H1 (cell line): Measurements from ENCODE around the gene ZNF730. TPM values are rescaled to one million over a fixed set of nuclear protein-coding genes. Genes with fewer than 3 reads are reported as not detected.

Experiments used
- CTCF ChIA-PET: fragments of 300-600 bp; sonication (Branson Sonifier 250); formaldehyde crosslinking; loops from one replicate; lab custom pipeline; 2021; ENCODE audit not compliant: partially characterized antibody; lab: Charles Lee
- POLR2A ChIA-PET: fragments of 300-600 bp; sonication (Branson Sonifier 250); formaldehyde crosslinking; loops from one replicate; lab custom pipeline; 2021; ENCODE audit warnings: inconsistent platforms; ENCODE audit not compliant: partially characterized antibody; lab: Charles Lee
- DNase-seq, 2 experiments: peaks; one replicate each; pipeline versions ENCODE4 v3.0.0 to v3.0.0-alpha.2; 2010 to 2022; ENCODE audit warnings: low spot score in 2 of 2, low read depth in 1 of 2, mixed read lengths in 1 of 2
- FAIRE-seq: peaks from 2 replicates; lab custom pipeline; 2011; peaks lifted over from hg19 to GRCh38; lab: Jason Lieb, UNC
- H2AFZ ChIP-seq: 2 replicates; pipeline ENCODE4 v1.8.1; 2012; ENCODE audit warnings: low read length, inconsistent platforms
- H2AK5ac ChIP-seq: 2 replicates; pipeline ENCODE4 v1.6.1; 2013; ENCODE audit warnings: low read depth, low read length
- H2BK120ac ChIP-seq: replicated peaks from 2 replicates; pipeline ENCODE3; 2013; ENCODE audit warnings: low read depth, low read length, inconsistent platforms
- H2BK12ac ChIP-seq: 2 replicates; pipeline ENCODE4 v1.6.1; 2013; ENCODE audit warnings: low read depth, low read length
- H2BK15ac ChIP-seq: 2 replicates; pipeline ENCODE4 v1.6.1; 2013; ENCODE audit warnings: low read length
- H2BK20ac ChIP-seq: 2 replicates; pipeline ENCODE4 v1.6.1; 2013; ENCODE audit warnings: low read length
- H2BK5ac ChIP-seq: 2 replicates; pipeline ENCODE4 v1.6.1; 2013; ENCODE audit warnings: low read depth, low read length
- H3K14ac ChIP-seq: 2 replicates; pipeline ENCODE4 v1.6.1; 2013; ENCODE audit warnings: inconsistent platforms; ENCODE audit not compliant: insufficient read length
- H3K18ac ChIP-seq: 2 replicates; pipeline ENCODE4 v1.6.1; 2013; ENCODE audit warnings: low read length; ENCODE audit errors: extremely low read depth
- H3K23ac ChIP-seq: 2 replicates; pipeline ENCODE4 v1.6.1; 2013; ENCODE audit warnings: inconsistent platforms; ENCODE audit not compliant: insufficient read length
- H3K23me2 ChIP-seq: 2 replicates; pipeline ENCODE4 v1.6.1; 2013; ENCODE audit warnings: low read depth, low read length
- H3K27ac ChIP-seq: 2 replicates; pipeline ENCODE4 v1.6.1; 2011; ENCODE audit warnings: low read depth, low read length, inconsistent platforms
- H3K27me3 ChIP-seq, 4 experiments: replicated peaks in 1 of 4; 1 replicate in 1 of 4; 2 replicates in 3 of 4; pipeline versions ENCODE4 v1.6.1 to v1.8.1; 2011 to 2013; ENCODE audit warnings: low read length in 3 of 4, mild to moderate bottlenecking in 3 of 4, inconsistent platforms in 2 of 4, mixed read lengths in 2 of 4, moderate library complexity in 1 of 4; ENCODE audit not compliant: control insufficient read depth in 3 of 4, insufficient read depth in 3 of 4; ENCODE audit errors: extremely low read depth in 1 of 4
- H3K36me3 ChIP-seq, 4 experiments: 2 replicates each; pipeline versions ENCODE4 v1.6.1 to v1.8.1; 2011 to 2013; ENCODE audit warnings: mild to moderate bottlenecking in 4 of 4, low read length in 3 of 4, moderate library complexity in 2 of 4, control low read depth in 1 of 4, inconsistent platforms in 1 of 4; ENCODE audit not compliant: insufficient read depth in 4 of 4, control insufficient read depth in 2 of 4
- H3K4ac ChIP-seq: replicated peaks from 2 replicates; pipeline ENCODE3; 2013; ENCODE audit warnings: low read length, low read depth, mixed read lengths, inconsistent platforms; ENCODE audit not compliant: insufficient read length
- H3K4me1 ChIP-seq, 4 experiments: replicated peaks in 1 of 4; 1 replicate in 1 of 4; 2 replicates in 3 of 4; pipeline versions ENCODE4 v1.6.1 to v1.8.1; 2011 to 2013; ENCODE audit warnings: low read length in 3 of 4, inconsistent platforms in 2 of 4, mixed read lengths in 1 of 4; ENCODE audit not compliant: insufficient read depth in 4 of 4, control insufficient read depth in 3 of 4
- H3K4me2 ChIP-seq, 2 experiments: 2 replicates each; pipeline versions ENCODE4 v1.6.1 to v1.8.1; 2011 to 2013; ENCODE audit warnings: low read depth in 2 of 2, low read length in 2 of 2, control low read depth in 1 of 2, inconsistent platforms in 1 of 2, mild to moderate bottlenecking in 1 of 2; ENCODE audit not compliant: insufficient read depth in 1 of 2
- H3K4me3 ChIP-seq, 4 experiments: fragments of 200-600, 300-600 bp in 1 of 4; sonication (generic), shearing (Covaris generic), sonication (Bioruptor Twin) in 1 of 4; 2 replicates each; pipeline versions ENCODE4 v1.5.1 to v1.8.1; 2011 to 2016; ENCODE audit warnings: low read length in 4 of 4, low read depth in 3 of 4, control low read depth in 2 of 4, inconsistent platforms in 2 of 4, mild to moderate bottlenecking in 2 of 4, mixed read lengths in 1 of 4, moderate library complexity in 1 of 4; ENCODE audit not compliant: insufficient read depth in 2 of 4; ENCODE audit errors: extremely low read depth in 1 of 4
- H3K56ac ChIP-seq: replicated peaks from 2 replicates; pipeline ENCODE3; 2013; ENCODE audit warnings: low read depth, mild to moderate bottlenecking, mixed read lengths, low read length, inconsistent platforms; ENCODE audit not compliant: insufficient read length
- H3K79me1 ChIP-seq: 2 replicates; pipeline ENCODE4 v1.6.1; 2013; ENCODE audit warnings: low read depth, low read length, control low read depth
- H3K79me2 ChIP-seq, 2 experiments: 2 replicates each; pipeline versions ENCODE4 v1.6.1 to v1.8.1; 2012 to 2013; ENCODE audit warnings: low read length in 2 of 2, mild to moderate bottlenecking in 2 of 2, inconsistent platforms in 1 of 2; ENCODE audit not compliant: insufficient read depth in 2 of 2, control insufficient read depth in 1 of 2
- H3K9ac ChIP-seq, 4 experiments: replicated peaks in 1 of 4; 1 replicate in 1 of 4; 2 replicates in 3 of 4; pipeline versions ENCODE4 v1.6.1 to v1.8.1; 2011 to 2013; ENCODE audit warnings: low read depth in 3 of 4, low read length in 3 of 4, control low read depth in 2 of 4, mild to moderate bottlenecking in 2 of 4, moderate library complexity in 2 of 4, inconsistent platforms in 1 of 4; ENCODE audit errors: extremely low read depth in 1 of 4
- H3K9me3 ChIP-seq, 2 experiments: 2 replicates each; pipeline versions ENCODE4 v1.6.1 to v1.8.1; 2012 to 2013; ENCODE audit warnings: mild to moderate bottlenecking in 2 of 2, moderate library complexity in 2 of 2, control low read depth in 1 of 2, inconsistent platforms in 1 of 2, low read depth in 1 of 2, low read length in 1 of 2, mixed read lengths in 1 of 2; ENCODE audit not compliant: insufficient read depth in 2 of 2
- H4K20me1 ChIP-seq, 2 experiments: replicated peaks in 1 of 2; 2 replicates each; pipeline versions ENCODE3 to v1.8.1; 2011 to 2013; ENCODE audit warnings: inconsistent platforms in 2 of 2, low read length in 2 of 2, mild to moderate bottlenecking in 1 of 2; ENCODE audit not compliant: insufficient read depth in 2 of 2, control insufficient read depth in 1 of 2
- H4K5ac ChIP-seq: 2 replicates; pipeline ENCODE4 v1.6.1; 2013; ENCODE audit warnings: low read length, low read depth, mixed read lengths, inconsistent platforms; ENCODE audit not compliant: insufficient read length
- H4K8ac ChIP-seq: 2 replicates; pipeline ENCODE4 v1.8.0; 2013; ENCODE audit warnings: mild to moderate bottlenecking, moderate library complexity, low read length, inconsistent platforms; ENCODE audit not compliant: insufficient read depth; ENCODE audit errors: extremely low read depth
- H4K91ac ChIP-seq: replicated peaks from 2 replicates; pipeline ENCODE3; 2013; ENCODE audit warnings: low read length, mixed read lengths, inconsistent platforms; ENCODE audit not compliant: insufficient read length
- CHD2 ChIP-seq: IDR thresholded peaks from 2 replicates; pipeline ENCODE4 v1.6.1; 2012; ENCODE audit warnings: low read length, improper control_type of control experiment
- JUND ChIP-seq: IDR thresholded peaks from 2 replicates; pipeline ENCODE4 v1.6.1; 2011; ENCODE audit warnings: mild to moderate bottlenecking, improper control_type of control experiment, low read length
- KDM4A ChIP-seq: IDR thresholded peaks from one replicate; pipeline ENCODE4 v1.7.1; 2012; ENCODE audit warnings: low read depth, mild to moderate bottlenecking, moderate library complexity, low read length, inconsistent platforms; ENCODE audit not compliant: severe bottlenecking
- RFX5 ChIP-seq: IDR thresholded peaks from 2 replicates; pipeline ENCODE4 v1.6.1; 2011; ENCODE audit warnings: low read depth, low read length, improper control_type of control experiment, borderline replicate concordance
- RNF2 ChIP-seq: fragments of 200-900, 300-1000 bp; sonication (generic); IDR thresholded peaks from 2 replicates; pipeline ENCODE4 v1.7.1; 2016; ENCODE audit warnings: borderline replicate concordance, low read depth, mild to moderate bottlenecking, antibody characterized with exemption, low read length; ENCODE audit not compliant: poor library complexity, severe bottlenecking; ENCODE audit errors: missing control alignments
- RXRA ChIP-seq: IDR thresholded peaks from 2 replicates; pipeline ENCODE4 v1.6.1; 2011; ENCODE audit warnings: low read depth, mild to moderate bottlenecking, low read length, moderate library complexity; ENCODE audit not compliant: insufficient read depth
- SRF ChIP-seq: IDR thresholded peaks from 2 replicates; pipeline ENCODE4 v1.6.1; 2011; ENCODE audit warnings: mild to moderate bottlenecking, low read depth, low read length, moderate library complexity
- SUZ12 ChIP-seq: fragments of 200-600 bp; sonication (generic); IDR thresholded peaks from 2 replicates; pipeline ENCODE4 v1.6.1; 2012; ENCODE audit warnings: mild to moderate bottlenecking, inconsistent platforms, low read length, moderate library complexity, mixed read lengths
- TBP ChIP-seq: IDR thresholded peaks from 2 replicates; pipeline ENCODE4 v1.6.1; 2011; ENCODE audit warnings: low read depth, low read length, improper control_type of control experiment
- YY1 ChIP-seq: IDR thresholded peaks from 2 replicates; pipeline ENCODE4 v1.6.1; 2011; ENCODE audit warnings: low read depth, mild to moderate bottlenecking, low read length
- WGBS, 2 experiments: shearing (Covaris generic) in 1 of 2; methylation state at CpG; one replicate each; pipeline versions ENCODE4 v1.1.6 to v1.1.7; 2013 to 2015; ENCODE audit warnings: low lambda C conversion rate in 2 of 2, mixed read lengths in 2 of 2, inconsistent platforms in 1 of 2, low coverage in 1 of 2, missing lambda C conversion rate in 1 of 2; ENCODE audit not compliant: insufficient replicate concordance in 2 of 2, insufficient coverage in 1 of 2, insufficient read length in 1 of 2; ENCODE audit errors: extremely low coverage in 1 of 2, missing lambda C conversion rate in 1 of 2; 5-methylcytosine and 5-hydroxymethylcytosine counted together
- polyA plus RNA-seq, 7 experiments: library from polyadenylated mRNA; depleted of rRNA in 3 of 7; stranded (reverse) in 5 of 7; unstranded in 2 of 7; fragments of >200 nt in 5 of 7; fragments of 200-250 nt in 2 of 7; gene quantifications; 1 replicate in 5 of 7; 2 replicates in 1 of 7; 4 replicates in 1 of 7; pipeline versions ENCODE4 v1.2.1 to v1.2.3, GENCODE V29; 2011 to 2013; ENCODE audit warnings: missing spikeins in 2 of 7, mixed read lengths in 2 of 7
- total RNA-seq: library from RNA; stranded (reverse); fragmentation: NEBNext Ultra II Directional; extraction: Animal tissue kit (Norgen Biotek cat#: 25700); gene quantifications from 2 replicates; pipeline ENCODE4 v1.2.1, GENCODE V29; 2021

ZNF730 gene
- total and polyA plus RNA-seq, 2 of the 8 experiments (the other 6 are each of a cell fraction or from before 2014, with no cell fraction given), result 7.0 to 29.4 TPM

GRCh38 chr19:23190341-23190740 lies 73.5 kb downstream of the ZNF730 start:
- TF ChIP-seq CHD2 (no peak), SRF (no peak), YY1 (no peak), RFX5 (no peak), JUND (no peak), SUZ12 (no peak), RNF2 (no peak), KDM4A (no peak), TBP (no peak), RXRA (no peak)
- Histone ChIP-seq H2BK5ac (no peak overlapping the region), H3K79me2 (no peaks in the 10 kb centered on the region), H3K4me2 (no peak overlapping the region), H4K20me1 (no peaks in the 10 kb centered on the region), H3K36me3 (no peaks in the 10 kb centered on the region), H2BK12ac (no peak overlapping the region), H2BK120ac (no peak overlapping the region), H3K23me2 (no peaks in the 10 kb centered on the region), H3K14ac (no peak overlapping the region), H3K9me3 (peaks cover 0 to 7% of the 10 kb centered on the region in 2 experiments; a peak in 1 of 4 replicates), H2BK15ac (no peak overlapping the region), H3K4me1 (no peaks in the 10 kb centered on the region), H2BK20ac (no peak overlapping the region), H2AFZ (no peak overlapping the region), H3K9ac (no peak overlapping the region), H2AK5ac (no peak overlapping the region), H4K91ac (no peak overlapping the region), H3K56ac (no peak overlapping the region), H3K4me3 (no peak overlapping the region), H3K79me1 (no peaks in the 10 kb centered on the region), H3K4ac (no peak overlapping the region), H4K5ac (no peak overlapping the region), H3K27me3 (no peaks in the 10 kb centered on the region), H3K27ac (no peak overlapping the region), H3K18ac (no peak overlapping the region), H3K23ac (no peak overlapping the region), H4K8ac (no peak overlapping the region)
- 90% methylated on average over 9 of the region's 9 CpGs; no CpG with 5 or more reads in 1 of the 2 experiments for WGBS, 2 experiments
- CTCF ChIA-PET, result no interaction called here
- no peak for DNase-seq
- POLR2A ChIA-PET, result no interaction called here
- no peak for FAIRE-seq
